ENCODE results near the gene IQSEC3. TPM values are rescaled to one million over a fixed set of nuclear protein-coding genes. Genes with fewer than 3 reads are reported as not detected.

Gene IQSEC3
- total RNA-seq, 1 donor from 2014 or later = 4.6 TPM

DNA sequence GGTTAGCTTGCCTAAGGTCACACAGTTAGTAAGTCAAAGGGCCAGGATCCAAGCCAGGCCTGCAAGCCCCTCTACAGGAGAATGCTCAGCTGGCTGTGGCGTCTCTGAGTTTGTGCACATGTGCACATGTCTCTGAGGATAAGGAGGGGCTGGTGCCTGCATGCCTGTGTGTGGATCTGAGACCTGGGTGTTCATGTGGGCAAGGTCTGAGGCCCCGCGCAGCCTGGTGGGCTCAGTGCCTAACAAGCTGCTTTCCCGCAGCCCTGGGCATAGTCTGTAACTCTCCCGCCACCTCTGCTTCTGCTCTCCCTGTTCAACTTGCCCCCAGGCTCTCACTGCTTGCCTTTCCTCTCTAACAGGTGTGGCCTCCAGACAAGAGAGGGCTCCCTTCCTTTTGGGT, 151.7 kb downstream of the IQSEC3 start:
- no peak for DNase-seq

DNA sequence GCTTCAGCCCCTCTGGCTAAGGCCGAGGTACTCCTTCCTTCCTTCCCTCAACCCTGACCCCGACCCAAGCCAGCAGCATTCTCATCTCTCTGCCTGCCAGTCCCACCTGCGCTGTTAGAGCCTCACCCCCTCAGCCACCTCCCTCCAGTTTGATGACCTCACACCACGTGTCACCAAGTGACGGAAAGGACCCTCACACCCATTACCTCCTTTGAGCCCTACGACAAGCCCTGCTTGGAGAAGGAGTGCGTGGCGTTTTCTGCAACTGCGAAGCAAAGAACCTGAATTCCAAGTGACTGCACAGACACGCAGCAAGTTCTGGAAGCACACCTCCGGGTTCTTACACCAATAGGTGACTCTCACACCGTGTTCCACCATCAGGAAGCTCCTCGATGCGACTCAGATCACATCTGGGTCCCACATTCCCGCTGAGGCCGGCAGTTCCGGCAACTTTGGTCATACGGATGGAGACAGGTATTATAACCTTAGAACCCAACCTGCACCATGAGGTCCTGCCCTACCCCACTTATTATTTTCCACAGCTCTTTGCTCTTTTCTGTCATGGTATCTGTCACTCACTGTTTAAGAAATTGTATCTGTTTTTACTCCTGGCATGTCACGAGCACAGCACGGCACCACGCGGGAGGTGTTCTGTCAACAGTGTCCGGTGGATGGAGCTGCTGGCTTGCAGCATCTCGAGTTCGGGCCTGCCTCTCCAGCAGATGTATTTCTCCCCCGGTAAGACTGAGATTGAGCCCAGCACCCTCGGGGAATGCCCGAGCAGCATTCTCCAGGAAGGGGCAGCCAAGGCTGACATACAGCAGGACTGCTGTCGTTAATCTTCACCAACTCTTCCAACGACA, 152.4 kb downstream of the IQSEC3 start:
- ATAC-seq = no peak
- Histone ChIP-seq H3K27me3 (no peaks in the 10 kb centered on the region), H3K36me3 (no peaks in the 10 kb centered on the region), H3K4me1 (no peaks in the 10 kb centered on the region), H3K9me3 (no peaks in the 10 kb centered on the region), H3K4me3 (no peak overlapping the region), H3K27ac (no peak overlapping the region)
- no peak for DNase-seq
- intact Hi-C loops (cut with DNase I) = no loop called here
- TF ChIP-seq, protein P1, sequence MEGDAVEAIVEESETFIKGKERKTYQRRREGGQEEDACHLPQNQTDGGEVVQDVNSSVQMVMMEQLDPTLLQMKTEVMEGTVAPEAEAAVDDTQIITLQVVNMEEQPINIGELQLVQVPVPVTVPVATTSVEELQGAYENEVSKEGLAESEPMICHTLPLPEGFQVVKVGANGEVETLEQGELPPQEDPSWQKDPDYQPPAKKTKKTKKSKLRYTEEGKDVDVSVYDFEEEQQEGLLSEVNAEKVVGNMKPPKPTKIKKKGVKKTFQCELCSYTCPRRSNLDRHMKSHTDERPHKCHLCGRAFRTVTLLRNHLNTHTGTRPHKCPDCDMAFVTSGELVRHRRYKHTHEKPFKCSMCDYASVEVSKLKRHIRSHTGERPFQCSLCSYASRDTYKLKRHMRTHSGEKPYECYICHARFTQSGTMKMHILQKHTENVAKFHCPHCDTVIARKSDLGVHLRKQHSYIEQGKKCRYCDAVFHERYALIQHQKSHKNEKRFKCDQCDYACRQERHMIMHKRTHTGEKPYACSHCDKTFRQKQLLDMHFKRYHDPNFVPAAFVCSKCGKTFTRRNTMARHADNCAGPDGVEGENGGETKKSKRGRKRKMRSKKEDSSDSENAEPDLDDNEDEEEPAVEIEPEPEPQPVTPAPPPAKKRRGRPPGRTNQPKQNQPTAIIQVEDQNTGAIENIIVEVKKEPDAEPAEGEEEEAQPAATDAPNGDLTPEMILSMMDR (IDR thresholded peaks at IDR 0.05) = no peak

More for the DNA sequence above, 151.7 kb downstream of the IQSEC3 start:
- TF ChIP-seq, protein P1 (IDR thresholded peaks at IDR 0.05) = no peak
- H3K27me3 ChIP-seq = no peaks in the 10 kb centered on the region
- H3K4me3 ChIP-seq = no peak overlapping the region
- no peaks in the 10 kb centered on the region for H3K9me3 ChIP-seq
- intact Hi-C loops (cut with DNase I) = no loop called here
- no peak overlapping the region for H3K27ac ChIP-seq
- H3K4me1 ChIP-seq = peaks cover 2% of the 10 kb centered on the region
- H3K36me3 ChIP-seq = no peaks in the 10 kb centered on the region
- no peak for ATAC-seq

DNA sequence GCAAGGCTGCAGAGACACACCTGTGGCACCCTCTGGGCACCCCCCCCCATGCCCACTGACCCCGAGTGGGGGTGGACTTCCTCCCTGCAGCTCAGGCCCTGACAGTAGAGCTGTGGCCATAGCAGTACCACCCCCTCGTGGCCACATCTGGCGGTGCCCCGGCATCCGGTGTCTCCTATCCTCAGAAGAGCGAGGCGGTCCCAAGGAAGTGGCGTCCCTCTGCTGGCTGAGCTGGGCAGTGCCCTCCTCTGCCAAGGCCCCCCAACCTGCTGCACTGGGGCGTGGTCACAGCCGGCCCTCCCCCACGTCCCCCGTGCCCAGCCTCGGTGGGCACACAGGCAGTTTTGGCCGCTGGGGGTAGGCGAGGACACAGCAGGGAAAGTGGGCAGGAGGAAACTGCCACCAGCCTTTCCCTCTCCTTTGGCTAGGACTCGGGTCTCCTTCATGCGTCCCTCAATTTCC, 153.4 kb downstream of the IQSEC3 start:
- TF ChIP-seq, protein P1 (IDR thresholded peaks at IDR 0.05) = peak; percentile 66

DNA sequence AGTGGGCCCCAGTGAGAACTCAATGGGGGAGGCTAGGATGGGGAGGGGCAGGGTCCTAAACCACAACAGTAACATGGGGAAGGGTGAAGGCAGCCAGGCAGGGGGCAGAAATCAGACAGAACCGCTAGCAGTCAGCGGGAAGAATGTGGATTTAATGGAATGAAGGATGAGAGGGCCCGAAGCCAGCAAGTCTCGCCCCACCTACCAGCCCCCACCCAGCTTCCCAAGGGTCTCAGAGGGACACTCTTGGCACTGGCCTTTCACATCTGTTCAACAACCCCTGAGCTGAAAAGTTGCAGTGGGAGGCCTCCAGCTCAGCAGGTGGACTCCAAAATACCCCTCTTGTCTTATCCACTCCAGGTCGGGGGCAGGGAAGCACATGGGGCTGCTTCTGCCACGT, 153.9 kb downstream of the IQSEC3 start:
- Histone ChIP-seq H3K4me1 (no peaks in the 10 kb centered on the region), H3K4me3 (no peak overlapping the region), H3K27me3 (no peaks in the 10 kb centered on the region), H3K36me3 (no peaks in the 10 kb centered on the region), H3K27ac (no peak overlapping the region), H3K9me3 (no peaks in the 10 kb centered on the region)
- ATAC-seq = no peak
- DNase-seq = no peak
- TF ChIP-seq, protein P1 (IDR thresholded peaks at IDR 0.05) = no peak
- intact Hi-C loops (cut with DNase I) = no loop called here

More for the DNA sequence above, 153.4 kb downstream of the IQSEC3 start:
- Histone ChIP-seq H3K27ac (no peak overlapping the region), H3K4me3 (no peak overlapping the region), H3K4me1 (no peaks in the 10 kb centered on the region), H3K36me3 (no peaks in the 10 kb centered on the region), H3K27me3 (no peaks in the 10 kb centered on the region), H3K9me3 (no peaks in the 10 kb centered on the region)
- ATAC-seq = peak; percentile 96
- intact Hi-C loops (cut with DNase I) = no loop called here
- DNase-seq = peak; percentile 89

DNA sequence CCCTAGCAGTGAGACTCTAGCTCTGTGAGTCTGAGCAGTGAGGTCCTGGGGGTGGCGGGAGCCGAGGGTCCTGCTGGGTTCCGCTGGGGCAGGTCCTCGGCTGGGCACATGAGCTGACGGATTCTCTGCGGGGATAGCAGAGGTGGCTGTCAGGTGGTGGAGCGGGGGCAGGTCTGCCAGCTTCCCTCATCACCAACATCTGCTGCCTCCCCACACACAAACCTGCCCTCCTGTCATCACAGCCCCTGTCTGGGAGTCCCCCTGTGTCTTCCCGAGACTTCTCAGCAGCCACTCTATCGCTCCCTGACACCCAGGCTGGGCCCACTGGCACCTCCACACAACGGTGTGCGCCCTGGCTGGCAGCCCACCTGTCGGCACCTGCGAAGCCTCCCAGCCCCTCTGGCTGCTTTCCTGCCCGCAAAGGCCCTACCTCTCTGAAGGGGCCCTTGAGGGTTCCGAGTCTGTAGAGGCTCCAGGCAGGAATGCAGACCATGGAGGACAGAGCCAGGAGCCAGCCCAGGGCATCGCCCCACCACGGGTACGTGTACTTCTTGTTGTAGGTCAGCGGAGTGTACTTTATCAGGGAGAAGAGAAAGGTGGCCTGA, 154.5 kb downstream of the IQSEC3 start:
- Histone ChIP-seq H3K4me1 (no peaks in the 10 kb centered on the region), H3K4me3 (no peak overlapping the region), H3K9me3 (no peaks in the 10 kb centered on the region), H3K36me3 (no peaks in the 10 kb centered on the region), H3K27ac (no peak overlapping the region), H3K27me3 (no peaks in the 10 kb centered on the region)
- intact Hi-C loops (cut with DNase I) = no loop called here
- TF ChIP-seq, protein P1 (IDR thresholded peaks at IDR 0.05) = no peak
- peak; percentile 5 for ATAC-seq
- DNase-seq = no peak

Data from upper lobe of right lung (tissue), 1 donor.